ENCODE measurements around the gene KLHDC4.

The KLHDC4 gene

DNA sequence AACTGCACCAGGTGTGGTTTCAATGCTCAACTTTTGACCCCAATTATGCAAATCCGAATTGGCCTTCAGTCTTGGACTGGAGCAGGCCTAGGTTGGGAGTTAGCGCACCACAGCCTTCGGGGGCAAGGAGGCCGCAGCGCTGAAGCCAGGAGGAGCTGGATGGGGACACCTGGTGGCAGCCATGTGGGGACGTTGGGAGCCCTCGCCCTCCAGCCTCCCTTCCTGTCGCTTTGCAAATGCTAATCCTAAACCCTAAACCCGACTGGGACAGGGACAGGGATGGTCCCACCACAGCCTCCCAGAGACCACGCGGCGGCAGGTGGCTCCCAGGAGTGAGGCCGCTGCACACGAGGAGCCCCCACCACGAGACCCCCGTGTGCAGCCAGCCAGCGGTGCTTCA, 58.7 kb downstream of the KLHDC4 start:
- H3K27ac Mint-ChIP-seq, result no peak overlapping the region
- no peaks in the 10 kb centered on the region for H3K9me3 Mint-ChIP-seq
- H3K4me3 Mint-ChIP-seq, result no peak overlapping the region
- peaks cover 34% of the 10 kb centered on the region for H3K36me3 Mint-ChIP-seq (ENCODE audit: low read depth)
- peaks cover 22% of the 10 kb centered on the region for H3K4me1 Mint-ChIP-seq (ENCODE audit: low read depth)
- no peaks in the 10 kb centered on the region for H3K27me3 Mint-ChIP-seq

DNA sequence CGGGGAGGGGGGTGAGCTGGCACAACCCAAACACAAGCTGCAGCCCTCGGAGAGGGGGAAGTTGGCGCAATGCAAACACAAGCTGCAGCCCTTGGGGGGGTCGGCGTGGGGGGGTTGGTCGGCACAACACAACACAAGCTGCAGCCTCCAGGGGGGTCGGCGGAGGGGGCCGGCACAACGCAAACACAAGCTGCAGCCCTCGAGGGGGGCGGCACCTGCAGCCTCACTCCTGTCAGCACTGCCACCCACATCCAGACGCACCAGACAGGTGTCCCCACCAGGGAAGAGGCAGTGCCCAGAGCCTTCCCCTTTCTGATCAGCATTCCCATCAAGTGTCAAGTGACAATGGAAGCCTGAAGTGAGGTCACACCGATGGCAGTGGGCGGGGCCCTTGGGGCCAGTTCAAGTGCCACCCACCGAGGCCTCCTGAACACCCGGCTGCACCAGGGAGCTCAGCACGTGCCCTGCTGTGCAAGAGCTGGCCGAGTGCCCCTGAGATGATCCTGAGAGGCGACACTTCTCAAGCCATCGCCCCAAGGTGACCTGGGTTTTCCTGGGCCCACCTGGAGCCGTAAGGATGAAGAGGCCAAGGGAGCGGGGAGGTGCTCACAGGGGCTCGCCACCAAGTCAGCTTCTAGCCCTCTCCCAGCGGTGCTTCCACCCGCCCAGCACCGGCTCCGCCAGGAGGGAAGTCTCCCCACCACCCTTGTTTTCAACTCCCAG, 59.3 kb downstream of the KLHDC4 start:
- H3K27me3 Mint-ChIP-seq, result no peaks in the 10 kb centered on the region
- no peaks in the 10 kb centered on the region for H3K9me3 Mint-ChIP-seq
- H3K4me3 Mint-ChIP-seq, result no peak overlapping the region
- H3K27ac Mint-ChIP-seq, result no peak overlapping the region
- peaks cover 33% of the 10 kb centered on the region for H3K36me3 Mint-ChIP-seq (ENCODE audit: low read depth)
- H3K4me1 Mint-ChIP-seq (ENCODE audit: low read depth), result peaks cover 29% of the 10 kb centered on the region

DNA sequence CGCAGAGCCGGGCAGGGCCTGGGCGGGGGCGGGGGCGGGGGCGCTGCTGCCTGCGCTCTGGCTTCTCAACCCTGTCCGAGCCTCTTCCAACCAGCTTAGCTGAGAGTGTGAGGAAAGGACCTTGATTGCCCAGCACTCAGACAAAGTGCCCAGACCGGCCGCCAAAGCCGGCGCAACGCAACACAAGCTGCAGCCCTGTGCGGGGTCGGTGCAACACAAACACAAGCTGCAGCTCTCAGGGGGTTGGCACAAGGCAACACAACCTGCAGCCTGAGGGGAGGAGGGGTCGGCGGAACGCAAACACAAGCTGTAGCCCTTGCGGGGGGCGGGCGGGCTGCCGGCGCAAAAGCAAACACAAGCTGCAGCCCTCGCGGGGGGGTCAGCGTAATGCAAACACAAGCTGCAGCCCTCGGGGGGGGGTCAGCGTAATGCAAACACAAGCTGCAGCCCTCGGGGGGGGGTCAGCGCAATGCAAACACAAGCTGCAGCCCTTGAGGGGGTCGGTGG, 60.0 kb downstream of the KLHDC4 start:
- Mint-ChIP-seq H3K4me3 (no peak overlapping the region), H3K9me3 (no peaks in the 10 kb centered on the region), H3K36me3 (ENCODE audit: low read depth) (peaks cover 33% of the 10 kb centered on the region), H3K27ac (no peak overlapping the region), H3K27me3 (no peaks in the 10 kb centered on the region), H3K4me1 (ENCODE audit: low read depth) (peaks cover 31% of the 10 kb centered on the region)

DNA sequence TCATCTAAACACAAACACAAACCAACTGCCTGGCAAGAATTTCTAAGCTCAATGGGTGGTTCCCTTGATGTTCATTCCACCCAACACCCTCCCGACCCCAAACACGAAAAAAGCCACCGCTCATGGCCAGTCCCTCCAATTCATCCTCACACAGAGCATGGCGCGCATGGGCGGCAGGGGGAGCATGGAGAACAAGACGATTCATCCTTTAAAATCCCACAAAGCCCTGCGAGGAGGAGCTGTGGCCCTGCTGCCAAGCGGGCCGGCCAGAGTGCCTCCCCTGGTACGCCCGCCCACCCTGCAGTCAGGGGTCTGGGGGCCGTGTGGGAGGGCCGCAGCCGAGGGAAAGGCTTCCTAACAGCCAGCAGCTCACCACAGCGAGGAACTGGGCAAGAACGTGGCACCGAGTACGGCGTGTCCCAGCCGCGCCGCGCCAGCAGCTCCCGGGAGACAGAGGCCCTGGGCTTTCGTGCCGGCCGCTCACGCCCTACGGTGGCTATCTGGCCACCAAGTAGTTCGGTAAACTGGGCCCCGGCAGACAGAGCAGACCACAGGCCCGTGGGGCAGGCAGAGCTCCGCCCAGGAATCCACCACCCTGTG, 60.9 kb downstream of the KLHDC4 start:
- H3K9me3 Mint-ChIP-seq, result no peaks in the 10 kb centered on the region
- peaks cover 31% of the 10 kb centered on the region for H3K36me3 Mint-ChIP-seq (ENCODE audit: low read depth)
- H3K27me3 Mint-ChIP-seq, result no peaks in the 10 kb centered on the region
- no peak overlapping the region for H3K4me3 Mint-ChIP-seq
- peaks cover 35% of the 10 kb centered on the region for H3K4me1 Mint-ChIP-seq (ENCODE audit: low read depth)
- H3K27ac Mint-ChIP-seq, result peak overlapping the region; percentile 29

DNA sequence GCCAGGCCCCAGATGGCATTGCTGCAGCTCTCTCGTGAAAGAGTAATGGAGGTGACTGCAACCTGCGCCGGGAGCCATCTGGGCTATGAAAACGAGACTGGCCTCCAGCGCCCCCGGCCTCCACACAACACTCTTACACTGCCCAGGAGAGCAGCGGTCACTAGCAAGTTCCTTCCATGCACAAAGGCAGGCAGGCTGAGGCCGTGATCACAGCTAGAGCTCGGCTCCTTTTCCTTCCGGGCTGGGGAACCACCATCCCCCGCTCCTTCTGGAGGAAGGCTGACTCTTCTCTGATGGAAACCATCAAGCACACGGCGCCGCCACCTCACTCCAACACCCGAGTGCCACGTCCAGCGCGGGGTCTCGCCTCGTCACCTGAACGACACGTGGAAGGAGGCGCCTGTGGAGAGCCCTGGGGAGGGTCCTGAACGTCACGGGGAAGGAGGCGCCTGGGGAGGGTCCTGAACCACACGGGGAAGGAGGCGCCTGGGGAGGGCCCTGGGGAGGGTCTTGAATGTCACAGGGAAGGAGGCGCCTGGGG, 61.9 kb downstream of the KLHDC4 start:
- Mint-ChIP-seq H3K27ac (no peak overlapping the region), H3K4me1 (ENCODE audit: low read depth) (peaks cover 38% of the 10 kb centered on the region), H3K27me3 (no peaks in the 10 kb centered on the region), H3K9me3 (no peaks in the 10 kb centered on the region), H3K36me3 (ENCODE audit: low read depth) (peaks cover 31% of the 10 kb centered on the region), H3K4me3 (no peak overlapping the region)

DNA sequence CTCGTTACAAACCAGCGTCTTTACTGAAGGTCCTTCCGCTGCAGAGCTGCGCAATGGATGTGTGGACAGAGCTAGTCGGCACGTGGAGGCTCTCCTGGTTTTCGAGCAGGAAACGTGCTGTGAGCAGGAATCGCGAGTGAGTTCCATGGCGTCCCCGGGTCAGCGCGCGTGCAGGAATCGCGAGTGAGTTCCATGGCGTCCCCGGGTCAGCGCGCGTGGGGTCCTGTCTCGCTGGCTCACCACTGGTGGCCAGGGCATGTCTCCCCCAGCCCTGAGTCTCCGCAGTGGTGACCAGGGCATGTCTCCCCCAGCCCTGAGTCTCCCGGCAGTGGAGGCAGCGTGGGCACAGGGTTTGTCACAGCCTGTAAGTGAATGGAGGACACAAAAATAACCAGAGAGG, 62.7 kb downstream of the KLHDC4 start:
- Mint-ChIP-seq H3K9me3 (no peaks in the 10 kb centered on the region), H3K27ac (peak overlapping the region; percentile 45), H3K27me3 (no peaks in the 10 kb centered on the region), H3K36me3 (ENCODE audit: low read depth) (peaks cover 34% of the 10 kb centered on the region), H3K4me3 (peak overlapping the region; percentile 23), H3K4me1 (ENCODE audit: low read depth) (peaks cover 44% of the 10 kb centered on the region)

DNA sequence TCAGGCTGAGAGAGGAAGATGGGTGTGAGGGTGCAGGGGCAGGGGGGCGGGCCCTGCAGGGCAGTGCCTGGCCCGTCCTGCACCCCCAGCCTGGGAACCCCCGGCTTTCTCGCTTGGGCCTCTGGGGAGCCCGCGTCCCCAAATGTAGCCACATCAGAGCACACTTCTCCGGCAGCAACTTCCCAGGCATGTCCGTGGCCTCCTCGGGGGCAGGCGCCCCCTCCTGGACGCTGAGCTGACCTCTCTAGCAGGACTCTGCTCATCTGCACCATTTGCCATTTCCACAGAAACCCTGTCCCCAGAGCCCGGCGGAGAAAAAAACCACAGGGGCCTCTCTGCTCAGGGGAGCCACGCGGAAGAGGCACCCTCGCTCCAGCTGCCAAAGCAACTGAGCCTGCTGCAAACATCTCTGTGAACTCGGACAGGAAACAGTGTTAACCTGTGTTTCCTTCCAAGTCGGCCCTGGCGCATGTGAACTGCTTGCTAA, 63.4 kb downstream of the KLHDC4 start:
- Mint-ChIP-seq H3K9me3 (no peaks in the 10 kb centered on the region), H3K4me1 (ENCODE audit: low read depth) (peaks cover 47% of the 10 kb centered on the region), H3K4me3 (peak overlapping the region; percentile 23), H3K36me3 (ENCODE audit: low read depth) (peaks cover 40% of the 10 kb centered on the region), H3K27me3 (no peaks in the 10 kb centered on the region), H3K27ac (peak overlapping the region; percentile 45)

DNA sequence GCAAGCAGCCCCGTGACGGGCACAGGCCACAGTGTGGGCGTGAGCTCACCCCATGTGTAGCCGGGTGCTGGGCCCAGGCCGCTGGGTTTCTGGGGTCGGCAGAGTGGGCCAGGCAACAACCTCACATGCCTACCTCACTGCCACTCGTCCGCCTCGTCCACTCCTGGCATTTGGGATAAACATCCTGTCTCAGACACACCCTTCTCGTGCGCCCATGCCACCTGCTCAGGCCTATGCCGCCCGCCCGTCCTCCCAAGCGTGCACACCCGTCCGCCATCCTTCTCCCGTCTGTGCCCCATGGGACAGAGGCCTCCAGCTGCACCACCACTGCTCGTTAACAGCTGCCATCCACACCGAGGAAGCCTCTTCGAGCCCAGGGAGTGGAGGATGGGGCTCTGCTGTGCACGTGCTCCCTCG, 64.3 kb downstream of the KLHDC4 start:
- no peaks in the 10 kb centered on the region for H3K27me3 Mint-ChIP-seq
- peak overlapping the region; percentile 58 for H3K27ac Mint-ChIP-seq
- H3K4me1 Mint-ChIP-seq (ENCODE audit: low read depth), result peaks cover 47% of the 10 kb centered on the region
- no peaks in the 10 kb centered on the region for H3K9me3 Mint-ChIP-seq
- H3K4me3 Mint-ChIP-seq, result peak overlapping the region; percentile 26
- H3K36me3 Mint-ChIP-seq (ENCODE audit: low read depth), result peaks cover 39% of the 10 kb centered on the region

DNA sequence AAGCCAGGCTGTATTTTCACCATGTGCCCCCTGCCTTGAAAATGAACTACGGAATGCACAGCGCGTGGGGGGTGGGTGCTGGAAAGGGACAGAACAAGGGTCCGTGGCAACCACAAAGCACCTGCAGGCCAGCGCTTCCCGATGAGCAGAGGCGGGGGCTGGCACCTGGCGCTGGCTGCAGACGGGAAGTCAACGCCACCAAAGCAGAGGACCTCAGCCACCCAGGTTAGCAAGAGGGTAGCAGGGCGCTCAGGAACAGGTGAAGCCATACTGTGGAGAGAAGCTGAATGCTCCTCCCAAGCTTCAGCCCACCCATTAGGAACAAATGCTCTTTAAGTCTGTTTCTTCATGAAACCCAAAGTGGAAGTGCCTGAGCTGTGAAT, 64.7 kb downstream of the KLHDC4 start:
- no peak overlapping the region for H3K27ac Mint-ChIP-seq
- peaks cover 47% of the 10 kb centered on the region for H3K4me1 Mint-ChIP-seq (ENCODE audit: low read depth)

DNA sequence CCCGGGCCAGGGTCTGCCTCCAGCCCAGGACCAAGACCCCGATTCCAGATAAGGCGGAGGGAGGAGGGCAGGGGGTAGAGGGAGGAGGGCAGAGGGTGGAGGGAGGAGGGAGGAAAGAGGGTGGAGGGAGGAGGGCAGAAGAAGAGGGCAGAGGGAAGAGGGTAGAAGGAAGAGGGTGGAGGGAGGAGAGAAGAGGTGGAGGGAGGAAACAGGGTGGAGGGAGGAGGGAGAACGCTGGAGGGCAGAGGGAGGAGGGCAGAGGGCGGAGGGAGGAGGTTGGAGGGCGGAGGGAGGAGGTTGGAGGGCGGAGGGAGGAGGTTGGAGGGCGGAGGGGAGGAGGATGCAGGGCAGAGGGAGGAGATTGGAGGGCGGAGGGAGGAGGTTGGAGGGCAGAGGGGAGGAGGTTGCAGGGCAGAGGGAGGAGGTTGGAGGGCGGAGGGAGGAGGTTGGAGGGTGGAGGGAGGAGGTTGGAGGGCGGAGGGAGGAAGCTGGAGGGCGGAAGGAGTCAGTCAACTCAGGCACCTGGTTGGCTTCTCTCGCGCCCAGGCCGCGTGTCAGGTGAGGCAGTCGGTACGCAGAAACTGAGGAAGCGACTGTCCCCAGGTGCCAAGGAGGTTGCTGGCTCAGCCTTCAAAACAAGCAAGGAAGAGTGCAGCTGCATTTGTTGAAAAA, 65.2 kb downstream of the KLHDC4 start:
- Mint-ChIP-seq H3K27ac (no peak overlapping the region), H3K4me1 (ENCODE audit: low read depth) (peaks cover 47% of the 10 kb centered on the region), H3K4me3 (no peak overlapping the region), H3K36me3 (ENCODE audit: low read depth) (peaks cover 41% of the 10 kb centered on the region), H3K27me3 (no peaks in the 10 kb centered on the region), H3K9me3 (no peaks in the 10 kb centered on the region)

More for the DNA sequence above, 64.7 kb downstream of the KLHDC4 start:
- no peak overlapping the region for H3K4me3 Mint-ChIP-seq
- no peaks in the 10 kb centered on the region for H3K27me3 Mint-ChIP-seq
- H3K9me3 Mint-ChIP-seq, result no peaks in the 10 kb centered on the region
- H3K36me3 Mint-ChIP-seq (ENCODE audit: low read depth), result peaks cover 41% of the 10 kb centered on the region

DNA sequence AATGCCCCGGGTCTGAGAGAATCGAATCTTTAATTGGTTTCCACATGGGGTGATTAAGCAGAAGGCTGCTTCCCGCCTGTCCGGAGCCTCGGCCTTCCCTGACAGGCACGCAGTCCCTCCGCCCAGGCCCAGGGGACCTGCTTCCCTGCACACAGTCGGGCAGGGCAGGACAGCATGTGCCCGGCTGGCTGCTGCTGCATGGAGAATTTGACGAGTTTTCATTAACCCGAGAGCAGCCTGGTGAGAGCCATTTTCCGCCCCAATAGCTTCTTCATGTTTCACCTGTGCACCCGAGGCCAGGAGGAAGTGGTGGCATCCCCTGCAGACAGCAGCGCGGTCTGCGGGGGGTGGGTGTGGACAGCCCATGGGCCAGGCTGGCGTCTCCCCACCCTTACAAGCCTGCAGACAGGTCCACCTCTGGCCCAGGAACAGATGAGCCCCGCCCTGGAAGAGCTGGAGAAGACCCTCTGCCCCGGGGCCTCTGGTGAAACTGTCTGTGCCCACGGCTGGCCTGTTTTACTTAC, 67.0 kb downstream of the KLHDC4 start:
- H3K36me3 Mint-ChIP-seq (ENCODE audit: low read depth), result peaks cover 37% of the 10 kb centered on the region
- no peaks in the 10 kb centered on the region for H3K27me3 Mint-ChIP-seq
- H3K27ac Mint-ChIP-seq, result no peak overlapping the region
- H3K9me3 Mint-ChIP-seq, result no peaks in the 10 kb centered on the region
- no peak overlapping the region for H3K4me3 Mint-ChIP-seq
- peaks cover 41% of the 10 kb centered on the region for H3K4me1 Mint-ChIP-seq (ENCODE audit: low read depth)

DNA sequence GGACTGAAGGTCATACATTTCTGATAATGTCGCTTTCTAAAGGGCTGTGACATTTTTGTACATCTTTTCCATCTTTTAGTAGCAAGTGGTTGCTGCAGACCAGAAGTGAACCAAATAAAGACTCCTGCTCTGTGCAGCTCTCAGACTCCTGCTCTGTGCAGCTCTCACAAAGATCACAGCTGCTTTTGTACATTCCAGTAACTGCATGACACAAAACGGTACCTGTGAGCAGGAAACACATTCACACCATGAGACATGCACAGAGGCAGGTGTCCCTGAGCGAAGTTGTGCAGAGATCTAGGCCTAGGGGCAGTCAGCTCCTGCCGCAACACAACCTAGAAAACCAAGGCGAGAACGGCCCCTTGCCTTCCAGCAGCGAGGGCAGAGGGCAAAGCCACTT, 67.5 kb downstream of the KLHDC4 start:
- H3K4me1 Mint-ChIP-seq (ENCODE audit: low read depth), result peaks cover 36% of the 10 kb centered on the region
- H3K27ac Mint-ChIP-seq, result no peak overlapping the region
- H3K27me3 Mint-ChIP-seq, result no peaks in the 10 kb centered on the region
- H3K36me3 Mint-ChIP-seq (ENCODE audit: low read depth), result peaks cover 32% of the 10 kb centered on the region
- H3K4me3 Mint-ChIP-seq, result no peak overlapping the region
- no peaks in the 10 kb centered on the region for H3K9me3 Mint-ChIP-seq

DNA sequence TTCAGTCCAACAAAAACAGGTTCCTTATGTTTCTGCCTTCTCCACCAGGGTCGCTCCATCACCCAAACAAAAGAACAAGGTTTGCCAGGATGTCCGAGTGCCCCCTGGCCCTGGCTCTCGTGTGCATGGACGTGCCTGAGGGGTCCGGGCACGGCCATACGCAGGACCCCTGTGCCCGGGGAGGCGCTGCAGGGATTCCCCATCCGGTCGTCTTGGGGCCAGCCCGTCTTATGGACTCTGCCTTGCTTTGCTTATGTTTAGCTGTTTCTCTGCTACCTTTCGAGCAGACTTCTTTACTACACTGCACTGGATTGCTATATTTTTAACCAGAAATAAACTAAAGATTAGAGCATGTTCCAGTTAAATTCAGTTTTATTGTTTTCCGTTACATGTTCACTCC, 68.0 kb downstream of the KLHDC4 start:
- Mint-ChIP-seq H3K9me3 (no peaks in the 10 kb centered on the region), H3K4me3 (no peak overlapping the region), H3K27ac (peak overlapping the region; percentile 48), H3K36me3 (ENCODE audit: low read depth) (peaks cover 28% of the 10 kb centered on the region), H3K27me3 (no peaks in the 10 kb centered on the region), H3K4me1 (ENCODE audit: low read depth) (peaks cover 31% of the 10 kb centered on the region)

DNA sequence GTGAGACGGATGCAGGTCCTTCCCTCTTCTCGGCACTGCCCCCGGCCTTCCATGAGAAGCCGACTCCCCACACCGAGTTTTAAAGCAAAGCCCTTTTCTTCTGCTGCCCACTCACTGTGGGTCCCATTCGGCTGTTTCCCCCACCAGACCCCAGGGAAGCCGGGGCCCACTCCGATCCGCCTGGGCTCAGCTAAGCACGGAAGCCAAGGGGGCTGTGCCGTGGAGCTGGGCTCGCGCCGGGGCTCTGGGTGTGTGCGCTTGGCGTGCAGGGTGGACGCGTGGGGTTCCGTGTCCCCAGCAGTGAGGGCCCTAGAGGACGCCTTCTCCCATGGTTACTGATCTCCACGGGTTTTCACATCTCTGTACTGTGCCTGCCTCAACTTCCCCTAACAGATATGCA, 68.5 kb downstream of the KLHDC4 start:
- Mint-ChIP-seq H3K36me3 (ENCODE audit: low read depth) (peaks cover 23% of the 10 kb centered on the region), H3K27ac (peak overlapping the region; percentile 48), H3K27me3 (no peaks in the 10 kb centered on the region), H3K4me3 (no peak overlapping the region), H3K9me3 (no peaks in the 10 kb centered on the region), H3K4me1 (ENCODE audit: low read depth) (peaks cover 26% of the 10 kb centered on the region)

DNA sequence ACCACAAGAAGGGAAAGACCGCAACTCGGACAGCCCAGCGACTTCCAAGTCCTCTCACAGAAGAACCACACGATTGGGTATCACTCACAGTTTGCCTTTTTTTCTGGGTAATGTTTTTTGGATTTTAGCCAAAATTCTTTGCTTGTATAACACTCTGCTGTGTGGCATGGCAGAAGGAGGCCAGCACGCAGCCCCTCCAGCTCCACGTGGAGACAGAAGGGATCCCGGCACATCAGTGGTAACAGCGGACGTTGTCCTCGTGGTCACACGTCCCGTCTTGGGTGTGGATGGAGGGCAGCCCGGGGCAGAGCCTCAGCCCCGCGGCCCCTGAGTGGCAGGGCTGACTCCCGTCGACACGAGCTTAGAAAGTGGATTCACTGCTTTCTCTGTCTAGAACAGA, 69.1 kb downstream of the KLHDC4 start:
- no peak overlapping the region for H3K4me3 Mint-ChIP-seq

More for the DNA sequence above, 69.1 kb downstream of the KLHDC4 start:
- no peaks in the 10 kb centered on the region for H3K27me3 Mint-ChIP-seq
- peaks cover 23% of the 10 kb centered on the region for H3K36me3 Mint-ChIP-seq (ENCODE audit: low read depth)
- peaks cover 21% of the 10 kb centered on the region for H3K4me1 Mint-ChIP-seq (ENCODE audit: low read depth)
- no peaks in the 10 kb centered on the region for H3K9me3 Mint-ChIP-seq
- no peak overlapping the region for H3K27ac Mint-ChIP-seq

Measured in stimulated activated naive CD8-positive, alpha-beta T cell treated with anti-CD3 and anti-CD28 coated beads, Interleukin-15, Interleukin-2, amounts not matched to agents 100 ng/mL and 50 ng/mL, for 24 hours (primary cell).